ENCODE results near the gene IRF5.
"Not testable (repeated sequence)": the region's sequence is repeated elsewhere in the genome, so short reads cannot be mapped to it uniquely, and the experiment has no call there.

The IRF5 gene

DNA sequence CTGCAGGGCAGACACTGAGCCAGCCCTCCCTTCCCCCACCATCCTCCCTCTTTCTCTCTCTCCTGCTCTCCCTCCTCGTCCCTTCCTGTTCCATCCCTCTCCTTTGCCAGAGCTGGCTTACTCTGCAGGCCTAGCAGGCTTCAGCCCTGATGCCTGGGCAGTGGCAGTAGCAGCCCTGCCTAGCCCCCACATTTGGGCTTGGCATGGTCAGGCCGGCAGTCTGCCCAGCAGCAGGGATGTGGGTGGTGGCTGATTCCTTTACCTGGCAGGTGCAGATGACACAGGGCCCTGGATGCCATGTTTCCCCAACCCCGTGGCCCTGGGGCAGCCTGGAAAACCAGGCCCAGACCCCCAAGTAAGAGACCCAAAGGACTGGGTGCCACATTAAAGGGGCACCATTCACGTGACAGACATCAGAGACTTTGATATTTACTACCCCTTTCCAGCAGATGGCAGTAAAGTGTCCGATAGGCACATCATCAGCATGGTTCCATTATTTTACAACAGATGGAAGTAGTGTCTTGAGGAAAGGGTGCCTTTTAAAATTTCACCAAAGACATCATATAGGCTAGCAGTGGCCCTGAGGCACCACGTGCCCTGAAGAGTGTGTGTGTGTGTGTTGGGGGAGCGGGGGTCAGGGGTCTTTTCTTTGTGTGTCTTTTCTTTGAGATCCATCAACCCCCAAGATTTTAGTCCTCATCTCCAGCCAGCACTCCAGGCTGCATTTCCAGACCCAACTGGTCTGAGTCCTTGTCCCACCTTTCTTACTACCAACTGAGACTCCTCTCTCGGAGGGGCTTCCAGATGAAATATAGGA, 33.1 kb upstream of the IRF5 start:
- H3K4me3 ChIP-seq (ENCODE audit: low read depth, low read length): no peak overlapping the region
- DNase-seq (ENCODE audit: low read depth): no peak

DNA sequence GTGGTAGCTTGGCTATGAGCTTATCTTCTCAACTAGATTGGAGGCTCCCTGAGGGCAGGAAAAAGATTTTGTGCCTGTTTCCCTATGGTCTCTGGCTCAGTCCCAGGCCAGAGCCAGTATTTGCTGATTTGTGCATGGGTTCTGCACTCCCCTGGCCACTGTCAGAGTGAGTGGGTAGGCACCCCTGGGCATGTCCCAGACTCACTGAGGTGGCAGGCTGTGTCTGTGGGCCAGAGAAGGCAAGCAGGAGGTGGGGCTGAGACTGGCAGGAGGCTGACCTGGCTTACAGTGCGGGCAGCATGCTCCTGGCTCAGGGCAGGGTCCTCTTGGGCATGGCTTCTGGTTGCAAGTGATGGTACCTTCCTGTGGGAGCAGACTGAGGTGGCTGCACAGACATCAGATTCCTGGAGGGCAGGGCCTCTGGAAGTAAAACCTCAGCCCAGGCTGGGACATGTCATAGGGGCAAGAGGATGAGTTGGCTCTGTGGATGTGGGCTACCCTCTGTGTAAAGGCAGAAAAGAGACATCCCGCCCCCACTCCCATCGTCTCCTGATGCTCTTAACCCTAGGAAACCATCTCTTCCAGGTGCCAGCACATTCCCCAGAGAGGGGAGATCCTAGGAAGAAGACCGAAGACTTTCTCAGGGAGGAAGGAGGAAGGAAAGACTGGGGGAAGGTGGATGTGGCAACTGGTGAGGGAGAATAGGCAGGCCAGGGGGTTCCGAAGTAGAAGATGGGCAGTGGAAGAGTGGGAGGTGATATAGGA, 31.5 kb upstream of the IRF5 start:
- no peak overlapping the region for H3K4me3 ChIP-seq (ENCODE audit: low read depth, low read length)
- no peak for DNase-seq (ENCODE audit: low read depth)

DNA sequence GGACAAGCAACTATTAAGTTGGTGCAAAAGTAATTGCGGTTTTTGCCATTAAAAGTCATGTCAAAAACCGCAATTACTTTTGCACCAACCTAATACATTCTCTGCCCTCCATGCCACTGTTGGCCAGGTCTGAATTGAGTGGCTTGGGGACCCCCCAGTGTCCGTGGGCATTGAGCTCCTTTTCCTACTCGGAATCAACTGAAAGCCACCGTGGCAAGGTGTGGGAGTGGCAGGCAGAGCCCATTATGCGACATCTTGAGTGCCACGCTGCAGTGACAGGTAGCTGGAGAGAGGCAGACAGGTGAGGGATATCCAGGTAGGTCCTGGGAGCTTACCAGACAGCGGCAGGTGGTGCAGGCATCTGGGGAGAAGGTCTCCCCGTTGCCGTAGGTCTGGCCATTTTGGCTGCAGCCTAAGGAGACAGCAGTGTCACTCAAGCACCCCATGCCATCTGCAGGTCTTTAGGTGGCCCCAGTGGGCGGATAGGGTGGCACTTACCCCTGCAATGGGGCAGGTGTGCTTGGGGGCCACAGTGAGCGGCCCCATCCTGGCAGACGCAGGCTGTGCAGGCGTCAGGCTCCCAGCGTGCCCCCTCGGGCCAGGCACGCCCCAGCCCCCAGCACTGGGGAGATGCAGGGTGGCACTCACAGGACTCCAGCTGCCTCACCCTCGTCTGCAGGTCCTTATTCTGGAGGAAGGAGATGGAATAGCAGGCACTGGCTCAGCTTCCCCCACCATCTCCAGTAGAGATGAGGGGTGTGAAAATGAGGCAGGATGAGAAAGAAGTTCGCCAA, 30.8 kb upstream of the IRF5 start:
- H3K4me3 ChIP-seq (ENCODE audit: low read depth, low read length): no peak overlapping the region
- DNase-seq (ENCODE audit: low read depth): no peak

DNA sequence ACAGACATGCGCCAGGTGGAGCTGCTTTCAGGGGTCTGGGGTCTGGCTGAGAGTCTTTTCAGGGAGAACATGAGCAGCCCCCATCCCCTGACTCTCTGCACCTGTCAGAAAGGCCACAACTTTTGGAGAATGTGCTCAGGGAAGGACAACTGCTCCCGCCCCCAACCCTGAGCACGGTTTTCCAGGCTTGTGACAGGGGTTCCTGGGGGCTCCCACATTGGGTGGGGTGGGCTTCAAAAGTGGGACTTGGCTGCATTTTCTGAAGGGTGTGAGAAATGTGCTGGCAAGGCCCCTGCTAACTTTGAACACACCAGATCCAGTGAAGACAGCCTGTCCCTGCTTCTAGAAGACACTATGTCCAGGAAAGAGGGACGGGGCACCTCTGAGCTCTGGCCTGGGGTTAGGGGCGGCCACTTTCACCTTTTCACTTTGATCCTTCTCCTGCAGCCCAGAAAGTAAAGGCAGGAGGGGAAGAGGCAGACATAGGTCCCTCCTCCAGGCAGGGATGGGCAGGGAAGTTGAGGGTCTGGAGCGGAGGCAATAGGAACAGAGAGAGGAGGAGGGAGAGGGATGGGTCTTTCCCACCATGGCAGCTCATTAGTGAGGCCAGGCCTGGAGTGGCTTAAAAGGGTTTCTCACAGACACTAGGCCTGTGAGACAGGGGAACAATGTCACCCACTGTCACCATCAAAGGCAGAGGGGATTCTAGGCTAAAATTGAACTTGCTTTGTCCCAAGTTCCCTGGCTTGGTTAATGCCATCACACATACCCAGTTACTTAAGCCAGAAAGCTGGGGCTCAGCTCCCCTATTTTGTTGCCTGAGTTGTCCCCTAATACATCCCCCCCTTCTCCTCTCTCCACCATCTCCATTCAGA, 28.7 kb upstream of the IRF5 start:
- no peak for DNase-seq (ENCODE audit: low read depth)
- no peak overlapping the region for H3K4me3 ChIP-seq (ENCODE audit: low read depth, low read length)

DNA sequence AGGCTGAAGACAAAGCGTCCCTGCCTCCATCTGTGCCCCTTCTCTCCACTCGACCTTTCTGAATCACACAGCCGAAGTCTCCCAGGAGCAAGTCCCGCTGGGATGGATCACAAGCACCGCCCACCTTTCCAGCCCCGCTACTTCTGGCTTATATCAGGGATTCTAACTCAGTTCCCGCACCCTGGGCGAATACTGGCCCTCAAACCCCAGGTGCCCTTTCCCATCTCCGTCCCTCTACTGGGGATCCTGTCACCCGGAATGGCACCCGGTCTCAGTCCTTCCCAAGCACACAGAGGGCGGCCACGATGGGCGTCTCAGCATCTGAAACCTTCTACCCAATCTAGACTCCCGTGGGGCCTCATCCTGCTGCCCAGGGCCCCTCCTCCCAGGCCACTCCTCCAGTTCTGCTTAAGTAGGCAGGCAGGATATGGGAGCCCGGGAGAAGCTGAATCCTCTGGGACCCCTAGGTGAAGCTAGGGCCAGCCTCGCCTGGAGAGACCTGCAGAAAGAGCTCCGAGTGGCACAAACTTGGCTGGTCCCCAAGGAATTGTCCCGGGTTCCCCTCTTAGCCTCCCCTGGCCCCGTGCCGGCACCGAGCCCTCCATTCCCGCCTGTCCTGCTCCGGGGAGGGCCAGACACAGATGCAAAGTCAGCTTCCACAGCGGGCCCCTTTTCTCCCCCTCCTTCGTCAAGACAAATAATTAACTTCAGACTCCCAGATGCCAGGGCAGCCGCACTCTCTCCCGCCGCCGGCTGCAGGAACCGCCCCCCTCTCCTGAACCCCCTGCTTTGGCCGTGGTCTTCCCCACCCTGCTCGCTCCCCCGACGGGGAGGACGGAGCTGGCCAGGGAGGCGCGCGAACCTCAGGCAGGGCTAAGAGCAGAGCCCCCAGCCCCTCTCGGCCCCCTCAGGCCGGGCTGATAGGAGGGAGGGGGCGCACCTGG, 27.8 kb upstream of the IRF5 start:
- H3K4me3 ChIP-seq (ENCODE audit: low read depth, low read length): peak overlapping the region; percentile 4
- no peak for DNase-seq (ENCODE audit: low read depth)

DNA sequence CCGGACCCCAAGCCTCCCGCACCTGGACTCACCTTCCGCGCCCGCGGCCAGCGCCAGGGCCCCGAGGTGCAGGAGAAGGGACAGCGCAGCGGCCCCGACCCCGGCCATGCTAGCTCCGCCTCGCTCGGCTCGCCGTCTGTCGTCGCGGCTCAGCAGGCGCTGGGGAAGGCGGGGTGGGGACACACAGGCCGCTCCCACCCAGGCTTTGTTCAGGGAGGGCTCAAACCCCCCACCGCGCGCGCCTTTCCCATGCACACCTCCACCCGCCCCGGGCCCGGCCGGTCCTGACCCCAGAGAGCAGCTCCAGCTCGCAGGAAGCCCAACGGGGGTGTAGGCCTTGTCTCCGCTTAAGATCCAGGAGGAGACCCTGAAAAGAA, 27.2 kb upstream of the IRF5 start, which contains the start of gene KCP:
Gene KCP, minus strand, starts transcription at position 141 of the 377 bp plus-strand sequence. Its CDS starts 33 bp downstream, at position 108.
- no peak for DNase-seq (ENCODE audit: low read depth)
- peak within 1 kb of the TSS; percentile 4 for H3K4me3 ChIP-seq (ENCODE audit: low read depth, low read length)

DNA sequence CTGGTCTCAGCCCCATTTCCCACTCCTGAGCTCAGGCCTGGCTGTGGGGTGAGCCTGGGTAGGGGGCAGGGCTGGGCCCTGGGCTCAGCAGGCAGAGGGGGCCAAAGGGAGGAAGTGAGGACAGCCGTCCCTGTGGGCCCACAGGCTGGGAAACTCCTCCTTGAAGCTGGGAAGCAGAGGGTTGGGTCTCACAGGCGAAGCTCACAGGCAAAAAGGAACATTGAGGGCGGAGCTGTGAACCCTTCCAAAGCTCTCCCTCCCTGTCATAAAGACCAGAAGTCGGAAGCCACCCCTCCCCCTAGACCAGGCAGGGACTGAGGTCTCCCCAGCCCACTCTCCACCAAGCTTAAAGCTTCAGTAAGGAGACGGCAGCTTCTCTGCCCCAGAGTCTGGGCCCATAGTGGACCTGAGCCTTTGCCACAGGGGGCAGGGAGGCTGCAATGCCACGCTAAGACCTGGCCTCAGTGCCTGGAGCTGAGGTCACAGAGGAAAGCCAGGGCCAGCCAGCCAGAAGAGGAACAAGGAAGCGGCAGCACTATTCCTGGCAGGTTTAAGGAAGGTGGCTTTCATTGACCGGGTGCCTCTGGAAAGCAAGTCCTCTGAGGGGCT, 26.2 kb upstream of the IRF5 start:
- no peak for DNase-seq (ENCODE audit: low read depth)

DNA sequence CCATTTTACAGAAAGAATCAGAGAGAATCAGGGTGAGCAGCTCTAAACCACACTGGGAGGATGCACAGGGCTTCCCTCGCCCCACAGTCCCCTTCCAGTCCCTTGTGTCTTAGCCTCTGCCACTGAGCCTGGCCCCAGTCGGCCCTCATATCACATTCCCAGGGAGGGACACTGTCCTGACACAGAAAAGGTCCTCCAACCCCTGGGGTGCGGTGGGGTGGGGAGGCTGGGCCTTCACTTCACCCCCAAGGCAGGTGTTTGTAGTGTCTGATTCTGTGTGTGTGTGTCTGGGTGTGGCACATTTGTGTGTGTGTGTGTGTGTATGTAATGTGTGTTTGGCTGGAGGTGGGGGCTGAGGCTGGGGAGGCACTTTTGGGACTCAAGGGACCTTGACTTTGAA, 25.4 kb upstream of the IRF5 start:
- DNase-seq (ENCODE audit: low read depth): no peak
- no peak overlapping the region for H3K4me3 ChIP-seq (ENCODE audit: low read depth, low read length)

More for the DNA sequence above, 26.2 kb upstream of the IRF5 start:
- H3K4me3 ChIP-seq (ENCODE audit: low read depth, low read length): no peak overlapping the region

DNA sequence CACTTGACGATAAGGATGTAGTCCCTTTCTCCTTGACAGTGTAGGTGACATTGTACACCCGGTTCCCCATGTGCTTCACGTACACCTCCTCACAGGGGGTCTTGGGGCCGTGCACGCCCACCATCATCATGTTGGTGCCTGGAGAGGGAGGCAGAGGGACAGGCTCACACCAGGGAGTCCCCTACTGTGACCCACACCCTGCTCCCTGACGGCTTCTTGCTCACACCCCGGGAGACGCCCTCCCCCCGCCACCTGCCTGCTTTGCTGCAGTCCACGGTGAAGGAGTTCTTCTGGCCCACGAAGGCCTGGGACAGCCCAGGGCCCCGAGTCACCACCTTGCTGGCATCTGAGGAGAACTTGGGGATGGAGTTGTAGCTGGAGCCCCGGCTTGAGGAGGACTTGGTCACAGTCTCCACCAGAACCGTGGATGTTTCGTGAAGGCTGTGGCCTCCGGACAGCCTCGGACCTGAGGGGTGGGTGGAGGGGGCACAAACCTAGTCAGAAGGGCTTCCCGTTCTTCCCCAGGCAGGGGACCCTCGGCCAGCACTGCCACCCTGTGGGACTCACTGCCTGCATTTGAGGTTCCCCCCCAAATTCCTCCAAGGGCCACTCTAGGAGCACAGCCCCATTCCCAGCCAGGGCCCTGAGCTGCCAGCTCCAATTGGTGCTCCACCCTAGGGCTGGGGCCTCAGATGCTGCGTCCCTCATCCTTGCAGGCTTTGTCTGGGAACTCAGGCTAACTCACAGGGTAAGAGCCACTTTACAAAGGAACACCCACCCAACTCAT, 24.8 kb upstream of the IRF5 start:
- H3K4me3 ChIP-seq (ENCODE audit: low read depth, low read length); DNase-seq (ENCODE audit: low read depth): not testable (repeated sequence)

DNA sequence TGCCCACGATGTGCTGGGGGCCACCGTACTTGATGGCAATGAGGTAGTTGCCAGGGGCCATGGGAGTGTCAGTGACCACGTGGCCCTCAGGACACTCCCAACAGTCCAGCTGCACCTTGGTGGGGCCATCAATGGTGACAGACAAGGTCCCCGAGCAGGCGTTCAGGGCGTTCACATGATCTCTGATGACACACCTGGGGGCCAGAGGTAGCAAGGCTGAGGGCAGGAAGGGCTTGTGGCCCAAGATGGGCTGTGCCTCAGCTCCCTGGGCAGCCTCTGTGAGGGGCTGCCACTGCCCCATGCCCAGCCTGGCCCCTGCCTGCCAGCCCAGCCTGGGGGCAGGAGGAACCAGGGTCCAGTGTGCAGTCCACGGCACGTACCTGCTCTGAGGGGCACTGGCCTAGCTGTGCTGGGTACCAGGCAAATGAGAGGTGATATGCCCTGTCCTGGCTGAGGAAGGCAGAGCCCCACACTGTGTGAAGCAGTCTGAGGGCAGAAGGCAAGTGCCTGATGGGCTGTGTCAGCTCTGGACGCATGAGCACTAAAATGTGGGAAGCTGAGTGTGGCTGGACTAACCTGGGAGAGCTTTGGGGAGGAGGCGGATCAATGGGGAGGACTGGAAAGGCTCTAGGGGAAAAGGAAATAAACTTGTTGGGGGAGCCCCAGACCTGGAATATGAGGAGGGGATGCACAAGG, 23.7 kb upstream of the IRF5 start:
- H3K4me3 ChIP-seq (ENCODE audit: low read depth, low read length): no peak overlapping the region
- no peak for DNase-seq (ENCODE audit: low read depth)

DNA sequence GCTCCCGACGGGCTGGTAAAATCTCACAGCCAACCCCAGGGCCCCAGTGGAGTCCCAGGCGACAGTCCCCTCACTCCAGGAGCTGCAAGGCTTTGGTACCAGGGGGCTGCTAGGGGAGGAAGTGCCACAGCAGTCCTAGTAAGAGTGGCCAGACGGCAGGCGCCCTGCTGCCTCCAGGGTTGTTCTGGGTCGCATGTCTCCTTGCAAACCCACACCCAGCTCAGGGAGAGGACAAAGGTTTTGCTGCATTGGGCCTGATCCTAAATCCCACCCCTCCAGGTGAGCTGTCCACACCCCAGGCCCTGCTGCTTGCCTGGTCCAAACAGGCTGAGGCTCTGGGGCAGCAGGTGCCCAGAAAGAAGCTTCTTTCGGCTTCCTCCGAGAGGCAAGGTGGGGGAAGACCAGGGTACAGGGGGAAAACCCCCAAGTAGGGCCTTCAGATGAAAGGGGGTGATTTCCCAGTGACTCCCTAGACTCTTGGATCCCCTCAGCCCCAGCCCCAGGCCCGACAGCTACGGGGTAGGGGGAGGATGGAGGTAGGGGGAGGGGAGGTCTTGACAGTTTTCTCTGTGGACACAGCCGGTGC, 23.1 kb upstream of the IRF5 start:
- H3K4me3 ChIP-seq (ENCODE audit: low read depth, low read length): no peak overlapping the region
- DNase-seq (ENCODE audit: low read depth): no peak

DNA sequence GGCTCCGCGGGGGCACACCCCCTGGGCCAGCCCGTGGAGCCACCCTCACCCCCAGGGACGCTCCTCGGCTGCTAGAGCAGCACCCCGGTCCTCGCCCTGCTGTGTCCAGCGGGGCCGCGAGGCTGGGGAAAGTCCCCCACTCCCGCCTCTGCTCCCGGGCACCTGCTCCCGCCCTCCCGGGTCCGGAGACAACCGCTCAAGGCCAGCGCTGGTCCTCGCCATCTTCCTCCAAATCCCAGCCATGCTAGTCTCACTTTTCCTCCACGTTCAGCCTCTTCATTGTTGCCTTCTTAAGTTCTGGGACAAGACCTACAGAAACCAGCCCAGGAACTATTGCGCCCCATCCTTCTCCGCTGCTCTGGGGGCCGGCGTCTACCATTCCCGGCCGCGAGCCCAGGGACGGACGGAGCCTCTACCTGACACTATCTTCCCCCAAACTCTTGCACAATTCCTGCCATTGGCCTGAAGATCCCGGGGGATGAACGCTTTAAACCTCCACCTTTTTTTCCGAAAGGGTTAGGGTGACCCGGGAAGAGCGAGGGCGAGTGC, 22.4 kb upstream of the IRF5 start:
- no peak for DNase-seq (ENCODE audit: low read depth)
- no peak overlapping the region for H3K4me3 ChIP-seq (ENCODE audit: low read depth, low read length)

DNA sequence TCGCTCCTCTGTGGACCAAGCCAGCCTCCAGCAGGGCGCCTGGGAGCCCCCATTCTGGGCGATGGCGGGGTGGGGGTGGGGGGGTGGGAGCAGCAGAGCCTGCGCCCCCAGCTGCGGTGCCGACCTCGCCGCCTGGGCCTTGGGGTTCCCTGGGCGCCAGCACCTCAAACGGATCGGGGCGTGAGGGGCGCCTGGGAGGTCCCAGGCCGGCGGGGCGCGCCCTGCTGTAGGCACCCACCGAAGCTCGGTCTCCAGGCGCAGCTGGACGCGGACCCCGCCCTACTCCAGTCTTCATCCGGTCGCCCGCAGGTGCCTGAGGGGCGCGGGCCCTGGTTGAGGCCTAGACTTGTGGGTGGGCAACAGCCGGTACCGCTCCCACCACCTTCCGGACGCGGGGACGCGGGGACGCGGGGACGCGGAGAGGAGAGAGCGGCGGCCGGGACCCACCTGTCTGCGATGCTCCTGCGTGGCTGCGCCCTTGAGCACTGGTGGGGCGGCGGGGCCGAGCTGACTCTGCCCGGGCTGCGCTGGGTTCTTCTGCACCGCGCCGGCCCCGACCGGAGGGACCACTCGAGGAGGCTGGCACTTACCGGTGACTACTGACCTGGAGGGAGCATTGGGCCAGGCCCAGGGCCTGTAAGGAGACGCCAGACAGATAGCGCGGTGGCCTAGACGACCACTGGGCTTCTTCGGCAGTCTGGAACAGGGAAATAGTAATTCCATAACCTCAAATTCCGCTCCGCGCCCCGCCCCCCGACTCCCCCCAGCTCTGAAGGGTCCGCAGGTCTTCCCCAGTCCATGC, 21.7 kb upstream of the IRF5 start:
- no peak for DNase-seq (ENCODE audit: low read depth)
- H3K4me3 ChIP-seq (ENCODE audit: low read depth, low read length): no peak overlapping the region

DNA sequence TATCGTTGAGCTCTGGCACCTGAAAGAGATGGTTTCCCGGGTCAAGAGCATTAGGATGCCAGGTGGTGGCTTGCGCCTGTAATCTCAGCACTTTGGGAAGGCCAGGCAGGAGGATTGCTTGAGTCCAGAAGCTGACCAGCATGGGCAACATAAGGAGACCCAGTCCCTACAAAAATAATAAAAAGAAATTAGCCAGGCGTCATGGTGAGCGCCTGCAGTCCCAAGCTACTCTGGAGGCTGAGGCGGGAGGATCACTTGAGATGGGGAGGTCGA, 21.1 kb upstream of the IRF5 start:
- H3K4me3 ChIP-seq (ENCODE audit: low read depth, low read length): no peak overlapping the region
- DNase-seq (ENCODE audit: low read depth): no peak

DNA sequence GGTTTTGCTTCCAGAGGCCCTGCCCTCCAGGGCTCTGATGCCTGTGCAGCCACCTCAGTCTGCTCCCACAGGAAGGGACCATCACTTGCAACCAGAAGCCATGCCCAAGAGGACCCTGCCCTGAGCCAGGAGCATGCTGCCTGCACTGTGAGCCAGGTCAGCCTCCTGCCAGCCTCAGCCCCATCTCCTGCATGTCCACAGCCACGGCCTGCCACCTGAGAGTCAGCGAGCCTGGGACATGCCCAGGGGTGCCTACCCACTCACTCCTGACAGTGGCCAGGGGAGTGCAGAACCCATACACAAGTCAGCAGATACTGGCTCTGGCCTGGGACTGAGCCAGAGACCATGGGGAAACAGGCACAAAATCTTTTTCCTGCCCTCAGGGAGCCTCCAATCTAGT, 20.6 kb upstream of the IRF5 start:
- H3K4me3 ChIP-seq (ENCODE audit: low read depth, low read length): no peak overlapping the region
- DNase-seq (ENCODE audit: low read depth): no peak
